HCT116 (cell line): Measurements from ENCODE around the gene HMX1. TPM values are rescaled to one million over a fixed set of nuclear protein-coding genes. Genes with fewer than 3 reads are reported as not detected.

Source experiments
- ATAC-seq: fragments of 200-7000 bp; cut with Tn5 transposase; 2 replicates; pipeline ENCODE4 v1.9.1; 2020; ENCODE audit warnings: mild to moderate bottlenecking, moderate library complexity
- BruUV-seq: library from RNA; stranded (reverse); fragments of 400-500 nt; replicated peaks from 2 replicates; lab custom pipeline; 2021; lab: Mats Ljungman, UMichigan
- CTCF ChIA-PET: fragments of 300-600 bp; sonication (Branson Sonifier 250); formaldehyde crosslinking; loops from one replicate; lab custom pipeline; 2021; ENCODE audit warnings: antibody characterized with exemption; lab: Charles Lee
- POLR2A ChIA-PET: fragments of 300-600, 350-600 bp; sonication (Branson Sonifier 250); formaldehyde crosslinking; loops from one replicate; lab custom pipeline; 2021; ENCODE audit warnings: antibody characterized with exemption; lab: Charles Lee
- RAD21 ChIA-PET, 2 experiments: fragments of 300-600 bp; sonication (Branson Sonifier 250); formaldehyde crosslinking; loops; one replicate each; lab custom pipeline; 2023; ENCODE audit warnings: low total read pairs in 2 of 2; ENCODE audit not compliant: uncharacterized antibody in 2 of 2, unreplicated experiment in 2 of 2, low non-redundant PET in 1 of 2; lab: Charles Lee
- DNase-seq: peaks from one replicate; pipeline ENCODE4 v3.0.0-alpha.2; 2010; ENCODE audit warnings: low read depth, low spot score
- H2AFZ ChIP-seq: fragments of 200-600 bp; shearing (Covaris generic), sonication (generic); 2 replicates; pipeline ENCODE4 v1.6.1; 2017; ENCODE audit warnings: low read depth, mixed run types, mixed read lengths, antibody characterized with exemption, low read length; ENCODE audit not compliant: poor library complexity, severe bottlenecking
- H3K27ac ChIP-seq: 2 replicates; pipeline ENCODE4 v1.5.1; 2012; ENCODE audit warnings: low read depth, low read length
- H3K27me3 ChIP-seq: fragments of 200-600 bp; sonication (generic); 2 replicates; pipeline ENCODE4 v1.6.1; 2016; ENCODE audit warnings: mixed run types, low read length, mixed read lengths; ENCODE audit not compliant: insufficient read depth
- H3K36me3 ChIP-seq, 2 experiments: fragments of 200-500 bp in 1 of 2; fragments of 200-600 bp in 1 of 2; sonication (Bioruptor generic) in 1 of 2; sonication (generic) in 1 of 2; 2 replicates each; pipeline versions ENCODE4 v1.5.1 to v1.6.1; 2014 to 2016; ENCODE audit warnings: low read length in 2 of 2, inconsistent platforms in 1 of 2, mixed read lengths in 1 of 2, mixed run types in 1 of 2; ENCODE audit not compliant: insufficient read depth in 2 of 2, control insufficient read depth in 1 of 2
- H3K4me1 ChIP-seq, 2 experiments: fragments of 200-600 bp in 1 of 2; sonication (generic) in 1 of 2; 2 replicates each; pipeline versions ENCODE4 v1.5.1 to v1.6.1; 2012 to 2017; ENCODE audit warnings: low read length in 2 of 2, inconsistent platforms in 1 of 2, mild to moderate bottlenecking in 1 of 2, mixed read lengths in 1 of 2, mixed run types in 1 of 2, moderate library complexity in 1 of 2; ENCODE audit not compliant: insufficient read depth in 2 of 2, control insufficient read depth in 1 of 2
- H3K4me2 ChIP-seq: fragments of 200-600 bp; sonication (generic); 2 replicates; pipeline ENCODE4 v1.6.1; 2017; ENCODE audit warnings: mixed run types, low read length, mixed read lengths
- H3K4me3 ChIP-seq, 2 experiments: fragments of 200-600 bp in 1 of 2; sonication (generic) in 1 of 2; replicated peaks in 1 of 2; 2 replicates each; pipeline ENCODE4 v1.5.1; 2011 to 2016; ENCODE audit warnings: low read length in 2 of 2, control low read depth in 1 of 2, low read depth in 1 of 2, mild to moderate bottlenecking in 1 of 2, mixed read lengths in 1 of 2, mixed run types in 1 of 2
- H3K79me2 ChIP-seq: fragments of 200-600 bp; sonication (generic); 2 replicates; pipeline ENCODE4 v1.6.1; 2017; ENCODE audit warnings: mild to moderate bottlenecking, mixed run types, low read length, moderate library complexity, mixed read lengths; ENCODE audit not compliant: insufficient read depth
- H3K9ac ChIP-seq: fragments of 200-600 bp; sonication (generic); 2 replicates; pipeline ENCODE4 v1.6.1; 2016; ENCODE audit warnings: low read length, mixed read lengths
- H3K9me2 ChIP-seq: fragments of 200-600 bp; sonication (generic), shearing (Covaris generic); 2 replicates; pipeline ENCODE4 v1.6.1; 2017; ENCODE audit warnings: mixed run types, mild to moderate bottlenecking, moderate library complexity; ENCODE audit not compliant: insufficient read depth
- H3K9me3 ChIP-seq, 2 experiments: fragments of 200-500 bp in 1 of 2; fragments of 200-600 bp in 1 of 2; sonication (Bioruptor generic) in 1 of 2; sonication (generic) in 1 of 2; 2 replicates each; pipeline ENCODE4 v1.6.1; 2014 to 2017; ENCODE audit warnings: low read length in 2 of 2, mixed read lengths in 2 of 2, inconsistent platforms in 1 of 2, low read depth in 1 of 2, mild to moderate bottlenecking in 1 of 2, mixed run types in 1 of 2, moderate library complexity in 1 of 2; ENCODE audit not compliant: control insufficient read depth in 1 of 2, insufficient read depth in 1 of 2
- H4K20me1 ChIP-seq: fragments of 200-600 bp; sonication (generic), shearing (Covaris generic); 2 replicates; pipeline ENCODE4 v1.6.1; 2017; ENCODE audit warnings: mixed run types, mild to moderate bottlenecking, moderate library complexity; ENCODE audit not compliant: insufficient read depth
- CEBPB ChIP-seq: IDR thresholded peaks from 2 replicates; pipeline ENCODE4 v1.6.1; 2012; ENCODE audit warnings: low read depth
- EGR1 ChIP-seq: IDR thresholded peaks from 2 replicates; pipeline ENCODE4 v1.6.1; 2012; ENCODE audit warnings: low read depth
- EZH2 ChIP-seq: fragments of 200-600 bp; sonication (generic); IDR thresholded peaks from 2 replicates; pipeline ENCODE4 v1.6.1; 2017; ENCODE audit warnings: antibody characterized with exemption, mixed run types
- EZH2phosphoT487 ChIP-seq: fragments of 200-600 bp; IDR thresholded peaks from 2 replicates; pipeline ENCODE4 v1.6.1; 2018; ENCODE audit warnings: antibody characterized with exemption, borderline replicate concordance
- RAD21 ChIP-seq: IDR thresholded peaks from 2 replicates; pipeline ENCODE4 v1.6.1; 2012; ENCODE audit warnings: low read depth, mild to moderate bottlenecking
- SIN3A ChIP-seq: IDR thresholded peaks from 2 replicates; pipeline ENCODE4 v1.6.1; 2012; ENCODE audit warnings: low read depth
- SP1 ChIP-seq: IDR thresholded peaks from 2 replicates; pipeline ENCODE4 v1.6.1; 2012; ENCODE audit warnings: low read depth
- SRF ChIP-seq: IDR thresholded peaks from 2 replicates; pipeline ENCODE4 v1.6.1; 2012; ENCODE audit warnings: low read depth
- TCF7L2 ChIP-seq: IDR thresholded peaks from 2 replicates; pipeline ENCODE4 v1.7.0; 2011; ENCODE audit warnings: borderline replicate concordance, inconsistent platforms; ENCODE audit not compliant: insufficient read depth, insufficient read length; ENCODE audit errors: extremely low read depth
- YY1 ChIP-seq: IDR thresholded peaks from 2 replicates; pipeline ENCODE4 v1.6.1; 2011; ENCODE audit warnings: low read length, low read depth, moderate library complexity, mild to moderate bottlenecking; ENCODE audit not compliant: insufficient replicate concordance; ENCODE audit errors: extremely low read depth
- intact Hi-C: fragments of 100-400 bp; cut with micrococcal nuclease; formaldehyde crosslinking; loops from 2 replicates; pipeline ENCODE4 v1.10.0; 2022
- total RNA-seq: library from RNA; stranded (reverse); gene quantifications from one replicate; pipeline ENCODE4 v1.2.1, GENCODE V29; 2021; ENCODE audit not compliant: unreplicated experiment
- TF ChIP-seq, protein P1 (sequence below), 3 experiments: fragments of 200-600 bp in 1 of 3; sonication (generic) in 1 of 3; IDR thresholded peaks in 2 of 3; conservative IDR thresholded peaks in 1 of 3; 2 replicates each; pipeline ENCODE4 v1.5.1; 2012 to 2017; ENCODE audit warnings: low read depth in 2 of 3, low read length in 2 of 3, antibody characterized with exemption in 1 of 3, borderline replicate concordance in 1 of 3, control low read depth in 1 of 3, mild to moderate bottlenecking in 1 of 3, mixed read lengths in 1 of 3, mixed run types in 1 of 3, moderate library complexity in 1 of 3; ENCODE audit not compliant: insufficient read depth in 1 of 3
- TF ChIP-seq, protein P2 (sequence below): IDR thresholded peaks from 2 replicates; pipeline ENCODE4 v1.6.1; 2012
- TF ChIP-seq, protein P3 (sequence below): IDR thresholded peaks from 2 replicates; pipeline ENCODE4 v1.6.1; 2012

The HMX1 gene
- total RNA-seq, 1 experiment from 2014 or later, result 0.39 TPM

DNA sequence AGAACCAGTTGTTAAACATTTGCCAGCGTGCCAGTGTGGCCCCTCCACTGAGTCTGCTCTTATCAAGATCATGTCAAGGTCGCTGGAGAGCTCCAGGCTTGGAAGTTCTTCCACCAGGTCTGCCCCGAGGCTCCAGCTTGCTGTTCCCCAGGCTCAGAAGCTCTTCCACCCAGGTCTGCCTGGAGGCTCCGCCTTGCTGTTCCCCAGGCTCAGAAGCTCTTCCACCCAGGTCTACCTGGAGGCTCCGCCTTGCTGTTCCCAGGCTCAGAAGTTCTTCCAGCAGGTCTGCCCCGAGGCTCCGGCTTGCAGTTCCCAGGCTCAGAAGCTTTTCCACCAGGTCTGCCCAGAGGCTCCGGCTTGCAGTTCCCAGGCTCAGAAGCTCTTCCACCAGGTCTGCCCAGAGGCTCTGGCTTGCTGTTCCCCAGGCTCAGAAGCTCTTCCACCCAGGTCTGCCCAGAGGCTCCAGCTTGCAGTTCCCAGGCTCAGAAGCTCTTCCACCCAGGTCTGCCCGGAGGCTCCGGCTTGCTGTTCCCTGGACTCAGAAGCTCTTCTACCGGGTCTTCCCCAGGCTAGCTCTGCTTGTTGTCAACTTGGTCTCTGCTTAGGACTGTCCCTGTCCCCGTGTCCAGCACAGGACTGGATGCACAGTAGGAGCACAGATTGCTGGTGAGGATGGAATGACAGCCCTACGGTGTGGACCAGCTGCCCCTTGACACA lies 54.4 kb downstream of the HMX1 start:
- intact Hi-C loops, result no loop called here
- no peak for DNase-seq
- RAD21 ChIA-PET, result no interaction called here
- ATAC-seq, result no peak
- no peaks in the 10 kb centered on the region for H3K4me1 ChIP-seq
- H3K9me3 ChIP-seq, result no peaks in the 10 kb centered on the region
- no peaks in the 10 kb centered on the region for H3K36me3 ChIP-seq
- H3K27me3 ChIP-seq, result peaks cover 7% of the 10 kb centered on the region; the same call in 1 of the 2 replicates
- CTCF ChIA-PET, result interaction anchor here (1.2 kb wide), 2 partner anchors 20 to 22 kb away, joined by 5 read pairs; no protein-coding TSS in a partner anchor
- no peak for TF ChIP-seq SIN3A
- no peak for TF ChIP-seq SP1
- no peak for TF ChIP-seq RAD21
- no peak for TF ChIP-seq CEBPB
- TF ChIP-seq EZH2, result no peak
- TF ChIP-seq EZH2phosphoT487, result no peak
- no peak for TF ChIP-seq EGR1
- TF ChIP-seq SRF, result no peak
- TF ChIP-seq, protein P1, sequence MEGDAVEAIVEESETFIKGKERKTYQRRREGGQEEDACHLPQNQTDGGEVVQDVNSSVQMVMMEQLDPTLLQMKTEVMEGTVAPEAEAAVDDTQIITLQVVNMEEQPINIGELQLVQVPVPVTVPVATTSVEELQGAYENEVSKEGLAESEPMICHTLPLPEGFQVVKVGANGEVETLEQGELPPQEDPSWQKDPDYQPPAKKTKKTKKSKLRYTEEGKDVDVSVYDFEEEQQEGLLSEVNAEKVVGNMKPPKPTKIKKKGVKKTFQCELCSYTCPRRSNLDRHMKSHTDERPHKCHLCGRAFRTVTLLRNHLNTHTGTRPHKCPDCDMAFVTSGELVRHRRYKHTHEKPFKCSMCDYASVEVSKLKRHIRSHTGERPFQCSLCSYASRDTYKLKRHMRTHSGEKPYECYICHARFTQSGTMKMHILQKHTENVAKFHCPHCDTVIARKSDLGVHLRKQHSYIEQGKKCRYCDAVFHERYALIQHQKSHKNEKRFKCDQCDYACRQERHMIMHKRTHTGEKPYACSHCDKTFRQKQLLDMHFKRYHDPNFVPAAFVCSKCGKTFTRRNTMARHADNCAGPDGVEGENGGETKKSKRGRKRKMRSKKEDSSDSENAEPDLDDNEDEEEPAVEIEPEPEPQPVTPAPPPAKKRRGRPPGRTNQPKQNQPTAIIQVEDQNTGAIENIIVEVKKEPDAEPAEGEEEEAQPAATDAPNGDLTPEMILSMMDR (IDR thresholded peaks at IDR 0.05 in 2 of 3, conservative IDR thresholded peaks at IDR 0.05 in 1 of 3; ENCODE audit: borderline replicate concordance in 1 of 3, insufficient read depth in 1 of 3, low read depth in 2 of 3, low read length in 2 of 3), result no peak
- TF ChIP-seq TCF7L2, result no peak
- TF ChIP-seq, protein P2, sequence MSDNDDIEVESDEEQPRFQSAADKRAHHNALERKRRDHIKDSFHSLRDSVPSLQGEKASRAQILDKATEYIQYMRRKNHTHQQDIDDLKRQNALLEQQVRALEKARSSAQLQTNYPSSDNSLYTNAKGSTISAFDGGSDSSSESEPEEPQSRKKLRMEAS, result no peak
- TF ChIP-seq, protein P3, sequence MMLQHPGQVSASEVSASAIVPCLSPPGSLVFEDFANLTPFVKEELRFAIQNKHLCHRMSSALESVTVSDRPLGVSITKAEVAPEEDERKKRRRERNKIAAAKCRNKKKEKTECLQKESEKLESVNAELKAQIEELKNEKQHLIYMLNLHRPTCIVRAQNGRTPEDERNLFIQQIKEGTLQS, result no peak
- no peak for TF ChIP-seq YY1
- POLR2A ChIA-PET, result interaction anchor here (1.4 kb wide), 1 partner anchor 22 kb away, joined by 6 read pairs; no protein-coding TSS in a partner anchor
- H3K79me2 ChIP-seq, result no peaks in the 10 kb centered on the region
- no peak overlapping the region for H2AFZ ChIP-seq
- no TSS peak for BruUV-seq
- H3K9ac ChIP-seq, result no peak overlapping the region
- no peak overlapping the region for H3K4me2 ChIP-seq
- no peaks in the 10 kb centered on the region for H4K20me1 ChIP-seq
- H3K9me2 ChIP-seq, result no peaks in the 10 kb centered on the region
- H3K4me3 ChIP-seq, result no peak overlapping the region
- no peak overlapping the region for H3K27ac ChIP-seq
